ENCODE data around the gene SLAMF6. TPM values are rescaled to one million over a fixed set of nuclear protein-coding genes. Genes with fewer than 3 reads are reported as not detected.

The SLAMF6 gene
- polyA plus RNA-seq, 10 donors, result 0.09 to 3.0 (median 0.15) TPM; not detected in 1

DNA sequence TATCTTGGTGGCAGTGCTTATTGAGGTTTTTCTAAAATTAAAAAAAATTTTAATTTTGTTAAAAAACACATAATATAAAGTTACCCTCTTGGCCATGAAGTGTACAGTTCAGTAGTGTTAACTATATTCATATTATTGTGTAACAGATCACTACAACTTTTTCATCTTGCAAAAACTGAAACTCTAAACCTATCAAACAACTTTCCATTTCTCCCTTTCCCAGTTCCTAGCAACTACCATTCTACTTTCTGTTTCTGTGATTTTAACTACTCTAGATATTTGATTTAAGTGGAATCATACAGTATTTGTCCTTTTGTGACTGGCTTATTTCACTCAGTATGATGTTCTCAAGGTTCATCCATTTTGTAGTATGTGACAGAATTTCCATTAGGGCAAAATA is 55.5 kb downstream of the SLAMF6 start:
- DNase-seq, result no peak

DNA sequence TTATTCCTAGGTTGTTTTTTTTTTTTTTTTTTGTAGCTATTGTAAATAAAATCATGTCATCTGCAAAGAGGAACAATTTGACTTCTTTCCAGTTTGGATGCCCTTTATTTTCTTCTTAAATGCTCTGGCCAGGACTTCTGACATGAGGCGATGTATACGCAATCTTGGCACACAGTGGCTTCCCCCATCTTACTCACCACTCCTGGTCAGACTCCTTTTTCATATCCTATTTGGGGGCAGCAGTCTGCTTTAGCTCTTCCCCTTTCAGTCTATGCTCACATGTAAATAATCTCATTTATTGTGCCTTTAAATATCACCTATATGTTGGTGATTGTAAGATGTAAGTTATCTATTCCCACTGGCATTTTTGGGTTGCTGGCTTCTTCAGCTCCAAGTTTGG is 56.1 kb downstream of the SLAMF6 start:
- DNase-seq, result no peak

DNA sequence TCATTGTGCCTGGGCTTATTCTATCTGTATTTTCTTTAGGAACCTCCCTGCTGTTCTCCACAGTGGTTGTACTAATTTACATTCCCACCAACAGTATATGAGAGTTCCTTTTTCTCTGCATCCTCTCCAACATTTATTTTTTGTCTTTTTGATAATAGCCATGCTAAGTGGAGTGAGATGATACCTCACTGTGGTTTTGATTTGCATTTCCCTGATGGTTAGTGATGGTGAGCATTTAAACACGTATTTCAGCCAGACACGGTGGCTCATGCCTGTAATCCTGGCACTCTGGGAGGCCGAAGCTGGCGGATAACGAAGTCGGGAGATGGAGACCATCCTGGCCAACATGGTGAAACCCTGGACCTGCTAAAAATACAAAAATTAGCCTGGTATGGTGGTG is 57.9 kb downstream of the SLAMF6 start:
- no peak for DNase-seq

DNA sequence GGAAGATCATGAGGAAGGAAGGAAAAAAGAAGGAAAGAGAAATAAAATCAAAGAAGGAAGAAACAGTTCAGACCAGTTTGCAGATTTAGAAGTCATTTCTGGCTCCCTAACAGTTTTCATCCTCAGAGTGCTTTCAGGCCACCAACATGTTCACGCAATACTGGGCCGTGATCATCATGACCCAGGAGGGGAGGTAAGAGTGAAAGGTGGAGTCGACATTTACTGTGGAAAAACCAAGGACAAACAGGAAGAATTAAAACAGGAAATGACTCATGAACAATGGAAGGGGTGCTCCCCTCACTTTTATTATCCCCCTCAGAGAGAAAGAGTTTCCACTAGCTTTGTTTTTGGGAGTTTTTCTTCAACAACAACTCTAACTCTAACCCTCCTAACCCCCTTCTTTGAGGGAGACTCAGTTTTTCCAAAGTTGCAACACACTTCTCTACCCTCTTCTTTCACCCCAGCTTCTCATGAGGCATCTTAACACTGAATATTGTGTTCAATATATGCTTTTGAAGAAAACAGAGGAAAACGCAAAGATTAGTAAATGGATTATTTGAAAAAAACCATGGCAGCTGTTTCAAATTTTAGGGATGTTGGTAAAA is 62.3 kb downstream of the SLAMF6 start:
- no peak for DNase-seq

DNA sequence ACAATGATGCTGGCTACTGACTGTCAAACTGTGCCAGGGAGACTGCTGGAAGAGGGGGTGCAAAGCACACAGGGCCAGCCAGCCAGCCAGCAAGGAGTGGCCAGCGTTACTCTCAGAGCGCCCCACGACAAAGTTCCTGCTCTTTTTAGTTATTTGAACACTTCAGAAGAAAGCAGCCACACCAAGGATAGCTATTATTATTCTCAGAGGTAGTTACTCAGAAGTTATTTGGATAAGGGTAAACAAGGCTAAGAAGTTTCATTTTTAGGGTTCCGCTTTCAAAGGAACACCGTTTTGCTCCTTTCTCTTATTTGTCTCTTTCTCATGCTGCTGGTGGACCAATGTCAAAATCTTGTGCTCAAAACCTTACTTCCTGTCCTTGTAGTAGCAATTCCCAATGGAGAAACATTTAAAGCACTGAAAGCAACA is 62.8 kb downstream of the SLAMF6 start:
- DNase-seq, result no peak

DNA sequence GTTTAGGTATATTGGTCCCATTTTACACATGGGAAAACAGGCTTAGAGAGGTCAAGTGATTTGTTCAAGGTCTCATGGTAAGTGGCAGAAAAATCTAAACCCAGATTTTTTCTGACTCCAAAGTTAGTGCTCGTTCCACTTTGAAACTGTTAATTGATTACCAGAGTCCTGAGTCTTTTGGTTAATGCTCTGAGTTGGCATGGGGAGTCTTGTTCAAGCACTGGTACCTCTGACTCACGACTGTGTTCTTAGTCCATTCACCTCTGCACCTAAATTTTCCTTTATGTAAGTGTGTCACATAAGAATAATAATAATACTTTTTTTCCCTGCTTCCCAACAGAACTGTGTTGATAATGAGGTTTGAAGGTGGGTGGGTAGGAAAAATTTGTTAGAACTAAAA is 63.4 kb downstream of the SLAMF6 start:
- no peak for DNase-seq

DNA sequence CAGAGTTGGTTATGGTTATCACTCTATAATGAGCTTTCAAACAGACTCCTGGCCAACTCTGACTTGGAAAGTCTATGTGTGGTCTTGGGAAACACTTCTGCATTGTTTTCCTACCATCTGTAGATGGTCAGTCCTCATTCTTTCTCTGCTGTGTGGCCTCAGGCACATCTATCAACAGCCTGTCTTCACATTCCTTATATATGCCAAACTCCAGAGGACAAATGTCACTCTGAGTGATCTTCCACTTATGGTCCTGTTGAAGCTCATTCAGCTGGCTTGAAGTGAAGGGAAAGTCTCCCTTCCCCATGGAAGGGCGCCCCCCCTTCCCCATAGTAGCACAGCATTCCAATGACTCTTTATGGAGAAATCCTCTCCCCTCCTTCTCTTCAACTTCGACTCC is 64.0 kb downstream of the SLAMF6 start:
- DNase-seq, result no peak

DNA sequence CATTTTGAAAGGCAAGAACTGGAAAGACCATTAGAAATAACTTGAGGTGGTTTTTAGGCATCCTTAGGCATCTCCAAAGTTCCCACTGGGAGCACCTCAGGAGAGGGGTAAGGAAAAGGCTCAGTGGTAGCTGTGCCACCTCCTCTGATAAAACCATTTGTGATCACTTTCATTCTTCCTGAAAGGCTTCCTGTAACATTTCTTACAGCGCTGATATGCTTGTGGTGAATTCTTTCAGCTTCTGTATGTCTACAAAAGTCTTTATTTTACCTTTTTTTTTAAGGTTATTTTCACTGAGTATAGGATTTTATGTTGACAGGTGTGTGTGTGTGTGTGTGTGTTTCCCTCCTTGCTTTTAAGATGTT is 67.9 kb downstream of the SLAMF6 start:
- no peak for DNase-seq

DNA sequence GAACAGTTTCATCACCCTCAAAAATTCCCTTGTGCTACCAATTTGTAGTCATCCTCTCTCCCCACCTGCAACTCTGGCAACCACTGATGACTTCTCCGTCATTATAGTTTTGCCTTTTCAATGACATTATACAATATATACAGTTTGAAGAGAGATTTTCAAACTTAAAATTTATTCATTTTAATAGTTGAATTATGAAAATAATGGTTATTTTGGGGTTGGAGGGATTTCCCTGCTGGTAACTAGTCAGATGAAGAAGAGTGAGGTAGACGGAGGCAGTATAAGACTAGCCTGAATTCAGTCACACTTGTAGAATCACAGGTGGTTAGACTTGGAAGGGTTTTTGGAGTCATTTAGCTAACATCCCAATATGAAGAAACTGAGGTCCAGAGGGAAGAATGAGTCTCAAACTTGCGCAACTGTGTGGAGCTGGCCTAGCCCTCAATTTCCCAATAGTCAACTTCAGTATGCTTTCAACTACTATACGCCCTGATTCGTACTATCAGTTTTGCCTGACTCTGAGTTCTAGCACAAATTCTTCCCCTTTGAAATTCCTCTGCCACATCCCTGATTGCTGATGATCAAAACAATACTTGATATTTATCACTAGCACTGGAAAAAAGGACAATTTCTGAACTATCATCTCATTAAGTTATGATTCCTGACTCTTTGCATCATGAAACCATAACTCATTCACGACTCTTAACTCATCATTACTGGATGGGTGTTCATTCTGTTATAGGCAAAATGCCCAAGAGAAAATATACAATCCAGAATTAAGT is 68.5 kb downstream of the SLAMF6 start:
- DNase-seq, result no peak

DNA sequence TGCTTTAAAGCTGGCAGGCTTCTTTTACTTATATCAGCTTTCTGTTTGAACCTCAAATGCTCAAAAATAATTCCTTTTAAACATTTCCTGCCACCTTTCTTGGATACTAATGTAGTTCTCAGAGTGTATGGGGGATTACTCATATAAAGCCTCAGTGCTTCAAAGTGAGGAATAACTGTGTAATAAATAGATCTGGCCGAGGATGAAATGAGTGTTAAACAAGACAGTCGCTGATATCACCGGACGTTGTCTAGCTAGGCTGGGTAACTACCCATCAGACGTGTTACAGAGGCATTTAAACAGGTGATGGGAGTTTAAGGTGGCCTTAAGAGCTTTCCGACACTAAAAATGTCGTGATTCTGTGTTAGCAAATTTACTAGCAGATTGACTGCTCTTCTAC is 69.6 kb downstream of the SLAMF6 start:
- DNase-seq, result no peak

DNA sequence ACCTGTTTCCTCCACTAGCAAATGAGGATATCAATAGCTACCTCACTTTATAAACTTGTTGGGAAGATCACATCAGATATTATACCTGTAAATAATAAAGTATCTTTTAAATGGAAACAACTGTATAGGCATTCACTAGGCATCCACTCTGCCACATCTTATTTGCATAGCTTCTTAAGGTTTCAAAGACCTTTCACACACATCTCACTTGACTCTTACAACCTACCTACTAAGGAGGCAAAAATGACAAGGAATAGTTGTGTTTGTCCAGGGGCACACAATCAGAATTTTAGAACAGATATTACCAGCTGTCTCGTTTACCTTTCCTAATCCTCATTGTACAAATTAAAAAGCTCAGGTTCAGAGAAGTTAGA is 71.2 kb downstream of the SLAMF6 start:
- DNase-seq, result no peak

DNA sequence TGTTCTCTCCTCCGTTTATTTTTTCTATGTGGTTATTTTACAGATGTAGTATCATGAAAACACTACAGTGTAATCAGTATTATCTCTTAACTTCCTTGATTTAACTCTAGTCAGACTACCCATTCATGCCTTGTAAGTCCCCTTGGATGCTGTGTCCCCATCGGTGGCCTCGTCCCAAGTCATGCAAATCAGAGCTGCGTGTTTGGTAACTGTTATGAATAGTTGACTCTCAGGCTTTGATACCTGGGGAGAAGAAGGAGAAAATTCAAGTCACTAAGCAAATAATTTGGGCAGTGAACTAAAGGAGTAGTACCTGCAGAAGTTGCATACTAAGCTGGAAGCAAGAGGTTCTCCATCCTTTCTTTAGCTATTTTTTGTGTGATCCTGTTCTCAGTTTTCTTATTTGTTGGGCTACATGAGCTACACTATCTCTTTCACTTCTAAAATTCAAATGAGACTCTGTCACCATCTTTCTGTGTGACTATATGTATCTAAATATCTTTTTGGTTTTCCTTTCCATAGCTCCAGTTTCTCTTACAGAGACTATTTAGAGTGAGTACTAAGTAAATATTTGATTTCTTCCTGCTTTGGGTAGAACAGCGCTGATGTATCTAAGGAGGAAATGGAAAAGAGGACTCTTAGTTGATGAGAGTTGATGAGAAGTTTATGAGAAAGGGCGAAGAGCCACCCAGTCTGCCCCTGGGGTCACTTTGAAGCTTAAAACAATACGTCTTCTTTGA is 71.8 kb downstream of the SLAMF6 start:
- DNase-seq, result no peak

DNA sequence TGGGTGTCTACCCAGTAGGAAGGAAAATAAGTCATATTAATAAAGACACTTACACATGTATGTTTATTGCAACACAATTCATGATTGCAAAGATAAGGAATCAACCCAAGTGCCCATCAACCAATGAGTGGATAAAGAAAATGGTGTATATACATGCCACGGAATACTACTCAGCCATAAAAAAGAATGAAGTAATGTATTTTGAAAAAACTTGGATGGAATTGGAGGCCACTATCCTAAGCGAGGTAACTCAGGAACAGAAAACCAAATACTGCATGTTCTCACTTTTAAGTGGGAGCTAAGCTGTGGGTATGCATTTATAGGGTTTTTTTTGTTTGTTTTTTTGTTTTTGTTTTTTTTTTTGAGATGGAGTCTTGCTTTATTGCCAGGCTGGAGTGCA is 73.6 kb downstream of the SLAMF6 start:
- DNase-seq, result no peak

DNA sequence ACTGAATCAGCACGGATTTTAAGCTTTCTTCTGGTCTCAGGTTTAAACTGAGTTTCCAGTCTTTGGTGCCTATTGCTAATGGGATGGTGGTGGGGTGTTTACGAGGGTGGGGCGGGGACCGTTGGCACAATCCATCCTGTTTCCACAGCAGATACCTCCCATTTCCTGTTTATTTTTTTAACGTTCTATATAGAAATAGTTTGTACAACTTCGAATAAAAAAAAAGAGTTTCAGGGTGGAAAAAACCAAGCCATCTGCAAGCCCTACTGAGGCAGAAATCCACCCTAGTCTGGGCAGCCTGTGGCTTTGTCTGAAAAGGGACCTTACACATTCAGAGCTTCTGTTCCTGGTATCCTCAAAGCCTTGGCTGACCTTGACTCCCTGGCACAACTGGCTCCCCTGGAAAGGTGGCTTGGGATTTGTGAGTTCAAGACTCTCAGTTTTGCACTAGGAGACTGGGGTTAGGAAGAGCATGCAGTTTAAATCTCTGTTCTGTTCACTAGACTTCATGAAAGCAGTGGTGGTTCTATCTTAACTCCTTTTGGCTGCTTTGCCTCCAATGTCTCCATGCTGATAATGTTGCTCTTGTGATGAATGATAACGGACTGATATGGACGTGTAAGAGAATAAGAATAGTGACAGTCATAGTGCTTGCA is 76.0 kb downstream of the SLAMF6 start:
- DNase-seq, result no peak

DNA sequence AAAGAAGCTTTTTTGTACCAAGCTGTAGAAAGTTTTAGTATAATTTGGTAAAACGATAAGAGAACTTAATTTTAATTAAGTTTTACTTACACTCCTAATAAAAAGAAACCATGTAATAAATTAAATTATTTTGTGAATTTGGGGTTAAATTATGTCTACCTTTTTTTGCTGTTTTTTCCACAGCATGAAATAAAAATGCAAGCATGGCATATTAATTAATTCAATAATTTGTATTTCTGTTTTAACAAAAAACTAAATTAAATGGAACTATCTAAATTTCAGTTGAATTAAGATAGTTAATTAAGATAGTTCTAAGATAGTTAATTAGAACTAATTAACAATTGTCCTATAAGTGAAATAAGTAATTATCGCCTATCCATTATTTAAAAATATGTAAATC is 83.3 kb downstream of the SLAMF6 start:
- no peak for DNase-seq

DNA sequence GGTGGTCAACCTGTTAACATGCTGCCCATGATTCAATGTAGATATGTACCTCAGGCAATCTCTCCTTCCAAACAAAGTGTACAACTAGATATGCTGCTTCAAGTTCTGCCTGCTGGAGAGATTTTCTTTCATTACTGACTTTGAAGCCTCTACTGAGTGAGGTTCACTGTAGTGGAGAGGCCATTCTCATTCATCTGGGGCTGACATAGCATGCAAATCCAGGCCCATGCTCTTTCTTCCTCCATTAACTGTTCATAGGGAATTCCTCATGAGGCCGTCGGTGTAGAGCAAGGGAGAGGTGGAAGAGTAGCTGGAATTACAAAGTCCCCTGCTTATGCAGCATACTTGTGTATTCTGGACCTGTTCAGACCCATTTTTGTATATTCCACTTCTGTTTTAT is 84.1 kb downstream of the SLAMF6 start:
- DNase-seq, result no peak

DNA sequence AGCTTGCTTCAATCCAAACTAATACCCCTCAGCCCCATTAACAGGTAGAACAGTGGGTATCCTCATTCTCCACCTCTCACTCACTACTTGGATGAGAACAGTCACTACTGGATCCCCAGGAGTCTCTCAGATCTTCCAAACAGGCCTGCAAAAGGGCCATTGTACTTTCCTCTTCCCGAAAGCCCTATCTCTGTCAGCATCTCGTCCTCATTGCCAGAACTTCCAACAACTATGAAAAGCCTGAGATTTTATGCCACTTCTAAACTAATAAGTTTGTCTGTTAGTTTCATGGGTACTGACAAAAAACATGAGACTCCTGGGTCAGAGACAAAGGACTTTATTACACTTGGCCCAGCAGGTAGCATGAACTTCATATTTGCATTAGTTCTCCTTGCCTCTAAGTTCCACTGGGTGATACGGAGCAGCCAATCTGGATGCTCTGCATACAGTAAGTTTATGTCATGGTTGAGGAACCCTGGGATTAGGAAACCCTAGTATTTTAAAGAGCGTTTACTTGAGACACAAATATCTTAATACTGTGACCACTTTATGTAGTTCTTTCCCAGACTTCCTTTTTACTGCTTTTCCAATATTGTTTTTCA is 84.6 kb downstream of the SLAMF6 start:
- DNase-seq, result no peak

DNA sequence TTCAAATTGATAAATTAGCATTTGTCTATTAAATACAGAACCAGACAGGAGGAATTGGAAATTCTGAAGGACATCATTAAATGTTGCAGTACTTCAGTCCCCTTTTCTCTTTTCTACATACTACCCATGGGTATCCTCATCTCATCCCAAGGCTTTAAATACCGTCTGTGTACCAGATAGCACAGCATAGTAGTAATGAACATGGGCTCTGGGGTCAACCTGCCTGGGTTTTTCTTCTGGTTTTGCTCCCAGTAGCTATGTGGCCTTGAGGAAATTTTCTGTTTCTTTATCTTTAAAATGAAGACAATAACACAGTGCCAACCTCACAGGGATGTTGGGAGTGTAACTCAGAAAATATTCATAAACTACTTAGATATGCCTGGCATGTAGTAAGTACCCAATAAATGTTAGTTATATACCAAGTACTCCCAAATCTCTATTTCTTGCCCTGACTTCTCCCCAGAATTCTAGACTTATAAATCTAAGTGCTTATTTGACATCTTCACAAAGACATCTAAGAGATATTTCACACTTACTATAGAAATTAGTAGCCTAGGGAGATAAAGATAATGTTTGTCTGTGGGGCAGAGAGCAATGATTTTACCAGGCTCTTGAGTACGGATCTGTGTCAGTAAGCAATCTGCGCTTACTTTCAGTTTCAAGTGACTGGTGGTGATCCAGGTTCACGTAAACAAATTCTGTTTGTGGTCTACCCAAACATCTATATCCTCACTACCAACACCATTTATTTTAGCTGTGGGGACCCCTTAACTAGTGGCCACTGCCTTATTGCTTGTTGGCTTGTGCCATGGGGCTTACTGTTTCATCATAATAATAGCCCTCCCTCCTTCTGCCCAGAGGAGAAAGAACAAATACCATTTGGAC is 85.4 kb downstream of the SLAMF6 start:
- DNase-seq, result no peak

DNA sequence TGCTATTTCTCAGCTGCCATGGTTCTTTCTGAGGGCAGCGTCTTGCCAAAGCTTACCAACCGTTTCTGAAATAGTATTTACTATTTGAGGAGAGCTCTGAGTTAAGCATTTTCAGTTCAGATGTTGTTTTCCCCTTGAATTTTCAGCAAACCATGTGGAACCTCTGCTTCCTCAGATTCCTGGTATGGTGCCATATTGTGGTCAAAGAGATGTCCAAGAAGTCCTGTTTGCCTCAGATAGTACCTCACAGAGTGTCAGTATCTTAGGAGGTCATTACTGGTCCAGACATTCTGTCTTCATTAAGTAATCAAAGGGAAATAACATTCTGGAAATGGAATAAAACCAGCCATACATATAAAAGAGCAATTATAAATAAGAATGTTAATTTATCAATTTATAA is 86.1 kb downstream of the SLAMF6 start:
- no peak for DNase-seq

All from muscle of back (tissue), 11 donors.